Measurements from ENCODE around the gene GLIS2.

GLIS2 gene

DNA sequence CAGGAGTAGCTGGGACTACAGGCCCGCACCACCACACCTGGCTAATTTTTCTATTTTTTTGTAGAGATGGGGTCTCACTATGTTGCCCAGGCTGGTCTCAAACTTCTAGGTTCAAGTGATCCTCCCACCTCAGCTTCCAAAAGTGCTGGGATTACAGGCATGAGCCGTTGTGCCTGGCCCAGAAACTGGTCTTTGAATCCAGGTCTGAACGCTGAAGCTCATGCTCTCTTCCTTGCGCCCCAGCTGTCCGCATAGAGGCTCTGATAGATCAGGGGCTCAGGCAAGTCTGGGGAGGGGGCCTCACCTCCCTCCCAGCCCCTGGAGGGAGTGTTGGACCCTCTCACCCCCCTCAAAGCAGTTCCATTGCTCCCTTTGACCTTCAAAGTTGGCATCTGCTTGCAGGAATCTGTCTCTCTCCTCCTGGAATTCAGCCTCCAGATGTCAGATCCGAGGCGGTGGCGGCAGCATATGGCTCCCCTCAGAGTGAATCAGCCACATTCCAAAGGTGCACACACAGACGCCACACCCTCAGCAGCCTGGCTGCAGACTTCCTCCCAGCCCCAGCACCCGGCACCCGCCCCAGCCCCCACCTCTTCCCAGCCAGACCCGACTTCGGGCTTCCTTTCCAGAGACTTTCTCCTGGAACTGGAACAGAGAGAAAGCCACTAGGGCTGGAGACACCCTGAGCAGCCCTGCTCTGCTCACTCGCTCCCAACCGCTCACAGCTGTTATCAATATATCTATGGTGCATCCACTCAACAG, 16.9 kb upstream of the GLIS2 start:
- DNase-seq = no peak

DNA sequence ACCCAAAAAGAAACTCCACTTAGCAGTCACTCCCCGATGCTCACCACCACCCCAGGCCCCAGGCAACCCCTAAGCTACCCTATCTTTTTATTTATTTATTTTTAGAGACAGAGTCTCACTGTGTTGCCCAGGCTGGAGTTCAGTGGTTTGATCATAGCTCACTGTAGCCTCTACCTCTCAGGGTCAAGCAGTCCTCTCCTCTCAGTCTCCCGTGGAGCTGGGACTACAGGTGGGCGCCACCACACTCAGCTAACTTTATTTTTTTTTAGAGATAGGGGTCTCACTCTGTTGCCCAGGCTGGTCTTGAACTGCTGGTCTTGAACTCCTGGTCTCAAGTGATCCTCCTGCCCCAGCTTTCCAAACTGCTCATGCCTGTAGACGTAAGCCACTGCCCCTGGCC, 14.7 kb upstream of the GLIS2 start:
- no peak for DNase-seq

DNA sequence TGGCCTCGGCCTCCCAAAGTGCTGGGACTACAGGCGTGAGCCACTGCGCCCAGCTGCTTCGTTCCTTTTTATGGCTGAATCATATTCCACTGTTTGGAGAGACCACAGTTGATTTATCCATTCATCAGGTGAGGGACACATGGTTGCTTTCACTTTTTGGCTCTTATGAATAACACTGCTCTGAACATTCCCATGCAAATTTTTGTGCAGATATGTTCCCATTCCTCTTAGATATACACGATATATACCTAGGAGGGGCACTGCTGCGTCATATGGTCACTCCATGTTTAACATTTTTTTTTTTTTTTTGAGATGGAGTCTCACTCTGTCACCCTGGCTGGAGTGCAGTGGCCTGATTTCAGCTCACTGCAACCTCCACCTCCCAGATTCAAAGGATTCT, 13.9 kb upstream of the GLIS2 start:
- DNase-seq = no peak

DNA sequence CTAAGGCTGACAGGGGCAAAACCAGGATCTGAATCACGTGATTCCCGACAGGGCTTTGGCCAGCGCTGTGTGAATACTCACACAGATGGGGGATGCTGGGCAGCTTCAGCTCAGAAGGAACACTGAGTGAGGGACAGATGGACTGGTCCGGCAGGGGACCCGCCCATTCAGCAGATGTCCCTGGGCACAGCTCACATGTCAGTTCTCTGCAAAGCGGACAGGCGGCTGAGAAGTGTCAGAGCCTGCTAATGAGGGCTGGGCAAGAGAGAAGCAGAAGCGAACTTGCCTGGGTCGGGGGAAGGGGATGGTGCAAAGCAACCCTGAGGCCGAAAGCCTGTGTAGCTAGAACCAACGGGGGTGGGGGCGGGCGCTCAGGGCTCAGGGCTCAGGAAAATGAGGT, 11.9 kb upstream of the GLIS2 start:
- no peak for DNase-seq

DNA sequence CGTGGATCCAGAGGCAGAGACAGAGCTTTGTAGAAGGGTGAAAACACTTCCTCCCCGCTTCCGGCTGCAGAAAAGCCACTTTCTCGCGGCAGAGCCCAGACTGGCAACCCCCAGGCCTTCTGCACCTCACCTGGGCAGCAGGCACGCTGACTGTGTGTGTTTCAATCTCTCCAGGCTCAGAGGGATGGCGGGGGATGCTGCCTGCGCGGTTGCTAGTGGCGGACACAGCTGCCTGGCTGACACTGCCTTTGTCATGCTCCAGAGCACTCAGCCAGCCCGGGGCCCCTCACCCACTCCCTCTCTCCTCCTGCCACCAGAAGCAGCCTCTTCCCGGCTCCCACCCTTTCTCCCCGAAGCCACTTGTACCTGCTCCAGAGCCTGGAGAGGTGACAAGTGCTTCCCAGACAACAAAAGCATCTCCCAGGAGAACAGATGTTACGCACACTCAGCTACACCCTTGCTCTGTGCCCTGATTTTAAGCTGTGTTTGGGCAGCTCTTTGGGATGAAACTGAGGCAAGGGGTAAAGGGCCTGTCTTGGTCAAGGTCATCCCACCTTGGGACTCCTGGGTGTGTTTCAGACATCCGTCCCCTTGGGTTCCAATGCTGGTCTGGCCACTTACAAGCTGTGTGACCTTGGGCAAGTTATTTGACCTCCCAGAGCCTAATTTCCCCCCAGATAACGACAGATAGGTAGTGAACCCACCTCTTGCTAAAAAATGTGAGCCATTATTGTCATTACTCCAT, 9.2 kb upstream of the GLIS2 start:
- peak; percentile 29 for DNase-seq

DNA sequence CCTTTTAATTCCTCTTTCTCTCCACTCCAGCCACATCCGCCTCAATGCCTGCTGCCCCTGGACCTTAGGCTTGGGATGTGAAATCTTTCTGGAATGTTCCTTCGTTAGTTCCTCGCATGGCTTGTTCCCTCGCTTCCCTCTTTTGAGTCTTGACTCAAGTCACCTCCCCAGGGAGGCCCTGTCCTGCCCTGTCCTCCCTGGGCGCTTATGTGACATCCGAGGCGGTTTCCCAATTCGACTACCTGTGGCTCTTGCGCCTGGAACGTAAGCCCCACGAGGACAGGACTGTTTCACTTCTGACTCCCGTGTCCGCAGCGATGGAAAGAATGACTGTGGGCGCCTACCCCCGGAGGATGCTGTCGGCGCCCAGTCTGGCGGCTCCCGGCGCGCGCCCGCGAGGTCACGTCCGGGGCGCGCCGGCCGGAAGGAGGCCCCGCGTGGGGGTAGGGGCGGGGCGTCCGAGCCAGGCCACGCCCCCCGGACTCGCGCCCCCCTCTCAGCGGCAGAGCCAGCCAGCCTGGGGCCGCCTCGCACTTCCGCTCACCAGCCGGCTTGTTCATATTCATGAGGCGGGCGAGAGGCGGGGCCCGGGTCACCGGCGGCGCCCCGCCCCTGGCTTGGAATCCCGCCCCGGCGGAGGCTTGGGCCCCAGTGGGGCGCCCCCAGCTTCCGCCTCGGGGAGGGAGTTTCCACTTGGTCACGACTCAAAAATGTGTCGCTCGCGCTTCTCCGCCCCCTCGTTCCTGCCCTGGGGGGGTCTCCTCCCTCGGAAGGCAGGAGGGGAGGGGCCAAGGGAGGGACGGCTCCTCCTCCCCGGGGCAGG, 8.4 kb upstream of the GLIS2 start:
- DNase-seq = peak; percentile 96

DNA sequence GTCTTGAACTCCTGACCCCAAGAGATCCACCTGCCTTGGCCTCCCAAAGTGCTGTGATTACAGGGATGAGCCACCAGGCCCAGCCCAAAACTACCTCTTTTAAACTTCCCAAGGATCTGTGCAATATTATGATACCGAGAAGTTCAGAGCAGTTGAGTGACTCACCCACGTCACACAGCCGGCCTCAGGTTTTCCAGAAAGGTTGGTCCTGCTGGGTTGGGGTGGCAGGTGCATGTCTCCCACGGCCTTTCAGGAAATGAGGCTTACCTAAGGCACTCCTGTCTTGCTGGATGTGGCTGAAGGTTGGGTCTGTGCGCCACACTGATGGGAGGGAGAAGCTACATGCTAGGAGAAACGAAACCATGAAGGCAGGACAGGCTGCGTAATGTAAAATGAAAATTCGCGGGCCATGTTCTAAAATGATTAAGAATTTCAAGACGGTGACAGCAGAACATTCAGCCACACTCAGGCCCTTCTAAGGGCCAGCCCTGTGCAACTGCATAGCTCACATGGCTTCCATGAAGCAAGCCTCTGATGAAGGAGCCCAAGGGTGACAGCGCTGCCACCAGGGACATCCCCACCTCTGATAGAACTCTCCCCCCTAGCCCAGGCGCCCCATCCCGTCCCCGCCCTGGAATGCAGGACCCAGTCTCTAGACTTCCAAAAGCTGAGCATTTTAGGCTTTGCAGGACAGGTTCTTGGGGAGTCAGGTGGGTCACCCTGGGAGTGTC, 6.6 kb upstream of the GLIS2 start:
- no peak for DNase-seq

DNA sequence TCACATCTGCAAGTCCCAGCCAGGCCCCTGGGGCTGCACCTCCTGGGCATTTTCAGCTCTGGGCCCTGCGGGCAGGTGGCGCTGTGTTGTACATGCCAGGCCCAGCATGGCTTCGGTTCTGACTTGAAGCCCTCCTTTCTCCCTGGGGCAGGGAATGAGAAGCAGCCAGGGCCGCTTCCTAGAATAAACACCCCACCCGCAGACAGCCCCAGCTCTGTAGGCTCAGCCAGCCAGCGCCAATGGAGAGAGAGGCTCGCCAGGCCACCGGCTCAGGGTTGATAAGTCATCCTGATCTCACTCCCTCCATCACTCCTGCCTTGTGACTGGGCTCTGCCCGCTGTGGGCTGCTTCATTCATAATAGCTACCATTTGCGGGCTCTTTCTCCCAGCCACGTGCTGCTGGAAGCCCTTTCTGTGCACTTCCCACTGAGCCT, 6.0 kb upstream of the GLIS2 start:
- peak; percentile 57 for DNase-seq

DNA sequence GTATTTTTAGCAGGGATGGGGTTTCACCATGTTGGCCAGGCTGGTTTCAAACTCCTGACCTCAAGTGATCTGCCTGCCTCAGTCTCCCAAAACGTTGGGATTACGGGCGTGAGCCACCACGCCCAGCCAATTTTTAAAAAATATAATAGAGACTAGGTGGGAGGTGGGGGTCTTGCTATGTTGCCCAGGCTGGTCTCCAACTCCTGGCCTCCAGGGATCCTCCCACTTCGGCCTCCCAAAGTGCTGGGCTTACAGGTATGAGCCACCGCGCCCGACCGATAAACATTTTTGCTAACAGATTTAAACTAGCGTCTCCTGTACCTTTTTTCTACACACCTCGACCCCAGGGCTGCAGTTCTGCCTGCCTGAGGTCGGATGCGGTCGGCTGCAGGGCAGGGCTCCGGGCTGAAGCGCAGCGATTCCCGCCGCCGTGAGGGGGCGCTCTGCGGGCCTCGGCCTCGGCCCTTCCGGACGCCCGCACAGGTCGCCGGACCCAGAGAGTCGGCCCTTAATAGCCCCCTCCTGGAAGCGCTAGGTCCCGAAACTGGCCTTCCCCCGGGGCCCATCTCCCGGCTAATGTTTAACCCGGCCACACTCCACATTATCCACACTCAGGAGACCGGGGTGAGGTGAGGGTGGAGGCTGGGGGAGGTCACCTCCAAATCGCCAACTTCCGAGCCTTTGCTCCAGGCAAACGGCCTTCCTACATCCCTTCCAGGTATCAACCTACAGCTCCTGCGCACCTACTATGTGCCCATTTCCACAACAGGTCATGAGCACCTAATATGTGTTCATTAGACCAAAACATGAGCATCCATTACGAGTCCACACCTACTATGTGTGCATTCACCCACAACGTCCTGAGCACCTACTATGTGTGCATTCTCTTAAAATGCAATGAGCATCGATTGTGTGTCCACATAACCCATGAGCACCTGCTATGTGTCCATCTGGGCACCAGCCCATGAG, 2.0 kb upstream of the GLIS2 start:
- DNase-seq = no peak

DNA sequence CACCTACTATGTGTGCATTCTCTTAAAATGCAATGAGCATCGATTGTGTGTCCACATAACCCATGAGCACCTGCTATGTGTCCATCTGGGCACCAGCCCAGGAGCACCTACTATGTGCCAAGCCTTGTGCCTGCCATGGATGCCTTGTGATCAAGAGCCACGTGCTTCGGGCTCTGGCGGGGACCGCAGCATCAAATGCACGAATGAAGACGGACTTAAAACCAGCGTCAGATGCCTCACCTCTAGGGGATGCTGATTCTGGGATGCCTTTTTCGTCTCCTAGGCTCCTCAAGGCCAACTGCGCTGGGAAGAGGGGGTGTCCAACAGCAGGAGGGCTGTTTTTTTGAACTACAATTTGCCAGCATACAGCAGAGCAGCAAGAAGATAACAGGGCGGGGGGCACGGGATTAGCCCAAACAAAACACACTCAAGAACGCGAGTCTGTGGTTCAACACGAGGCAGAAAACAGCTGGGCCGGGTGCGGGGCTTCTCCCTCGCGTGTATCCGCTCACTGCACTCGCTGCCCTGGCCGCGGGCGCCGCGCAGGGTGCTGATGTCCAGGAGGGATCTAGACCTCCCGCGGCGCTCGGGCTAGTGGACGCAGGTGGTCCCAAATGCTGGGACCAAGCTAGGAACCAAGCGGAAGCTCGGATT, 1.2 kb upstream of the GLIS2 start:
- no peak for DNase-seq

DNA sequence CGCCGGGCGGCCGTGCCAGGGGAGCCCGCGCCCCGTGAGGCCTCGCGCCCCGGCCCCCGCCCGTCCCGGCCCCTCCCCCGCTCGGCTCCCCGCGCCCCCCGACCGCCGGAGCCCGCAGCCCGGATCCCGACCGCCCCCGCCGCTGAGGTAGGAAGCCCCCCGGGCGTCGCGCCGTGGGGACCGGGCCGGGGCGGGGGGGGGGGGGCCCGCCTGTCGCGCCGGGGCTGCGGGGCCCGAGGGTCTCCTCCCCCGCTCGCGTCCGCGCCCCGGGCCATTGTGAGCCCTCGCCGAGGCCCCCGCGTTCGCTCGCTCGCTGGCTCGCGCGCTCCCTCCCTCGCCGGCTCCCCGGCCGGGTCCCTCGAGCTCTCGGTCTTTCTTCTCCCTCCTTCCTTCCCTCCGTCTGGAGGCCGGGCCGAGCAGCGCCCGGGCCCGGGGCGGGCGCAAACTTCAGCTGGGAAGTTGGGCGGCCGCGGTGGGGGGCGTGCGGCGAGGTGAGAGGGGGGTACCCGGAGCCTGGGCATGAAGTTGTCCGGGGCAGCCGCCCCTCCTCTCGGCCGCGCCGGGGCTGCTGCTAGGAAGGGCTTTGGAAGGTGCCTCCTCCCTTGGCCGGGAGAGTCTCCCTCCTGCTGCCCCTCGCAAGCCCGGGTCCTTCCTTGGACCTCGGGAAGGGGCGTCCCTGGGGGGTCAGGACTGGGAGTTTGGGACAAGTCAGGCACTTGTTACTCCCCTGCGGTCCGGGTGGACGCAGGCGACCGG, 419 bp downstream of the GLIS2 start:
- DNase-seq = no peak

DNA sequence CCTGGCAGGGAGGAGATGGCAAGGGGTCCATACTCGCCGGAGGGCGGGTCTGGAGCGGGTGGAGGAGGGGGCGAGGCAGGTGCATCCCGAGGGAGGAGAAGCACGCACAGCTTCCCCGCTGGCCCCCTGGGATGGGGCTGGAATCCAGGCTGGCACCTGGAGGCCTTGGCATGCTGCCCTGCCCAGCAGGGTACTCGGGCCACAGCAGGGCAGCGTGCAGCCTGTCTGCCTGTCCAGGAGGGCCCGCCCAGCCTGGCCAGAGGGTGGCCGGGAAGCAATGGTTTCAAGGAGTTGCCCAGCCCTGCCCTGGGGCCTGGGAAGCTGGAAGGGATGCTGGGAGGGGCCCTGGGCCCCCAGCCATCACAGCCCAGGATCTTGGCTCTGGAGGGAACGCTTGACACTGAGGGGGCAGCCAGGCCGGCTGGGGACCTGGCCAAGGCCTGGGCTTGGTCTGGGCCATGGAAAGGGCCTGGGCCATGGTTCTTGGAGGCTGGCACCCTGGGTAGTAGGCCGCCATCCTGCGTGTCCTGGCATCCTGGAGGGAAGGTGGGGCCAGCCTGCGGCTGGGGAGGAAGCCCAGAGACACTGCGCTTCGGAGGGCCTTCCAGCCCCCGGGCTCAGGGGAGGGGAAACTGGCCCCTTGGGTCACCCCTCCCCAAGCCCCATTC, 1.1 kb downstream of the GLIS2 start:
- peak; percentile 41 for DNase-seq

DNA sequence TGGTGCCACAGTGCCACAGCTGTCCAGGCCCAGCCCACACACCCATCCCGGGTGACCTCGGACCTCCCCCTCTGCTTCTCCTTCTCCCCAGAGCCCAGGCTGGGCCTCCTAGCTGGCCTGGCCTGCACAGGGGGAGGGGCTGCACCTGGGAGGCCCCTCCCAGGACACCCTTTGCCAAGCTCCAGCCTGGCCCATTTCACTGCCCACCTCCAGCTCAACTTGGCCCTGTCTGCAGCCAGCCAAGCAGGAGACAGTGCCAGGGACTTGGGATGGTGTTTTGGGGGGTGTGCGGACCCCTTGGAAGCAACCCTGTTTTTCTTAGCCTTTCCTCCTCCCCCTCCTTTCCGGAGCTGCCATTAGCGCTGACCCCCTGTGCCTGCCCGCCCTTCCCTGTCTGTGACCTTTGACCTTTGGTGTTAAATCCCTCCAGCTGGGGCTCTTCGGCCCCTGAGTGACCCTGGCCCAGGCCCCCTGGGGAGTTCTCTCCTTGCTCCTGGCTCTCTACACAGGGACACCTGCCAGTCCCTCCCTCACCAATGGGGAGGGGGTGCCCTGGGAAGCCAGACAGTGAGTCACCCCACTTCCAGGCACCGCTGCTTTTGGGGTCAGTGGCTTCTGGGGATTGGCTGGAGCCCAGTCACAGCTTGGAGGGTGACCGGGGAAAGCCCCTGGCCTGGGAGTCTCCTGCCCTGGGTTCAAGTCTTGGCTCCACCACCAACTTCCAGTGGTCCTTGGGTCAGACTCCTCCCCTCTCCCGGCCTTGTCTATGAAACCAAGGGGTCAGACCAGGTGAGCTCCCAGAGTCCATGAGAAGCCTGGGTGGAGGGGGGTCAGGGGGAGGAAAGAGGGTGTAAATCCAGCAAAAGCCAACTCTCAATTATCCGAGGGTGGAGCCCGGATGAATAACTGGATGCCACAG, 1.9 kb downstream of the GLIS2 start:
- no peak for DNase-seq

DNA sequence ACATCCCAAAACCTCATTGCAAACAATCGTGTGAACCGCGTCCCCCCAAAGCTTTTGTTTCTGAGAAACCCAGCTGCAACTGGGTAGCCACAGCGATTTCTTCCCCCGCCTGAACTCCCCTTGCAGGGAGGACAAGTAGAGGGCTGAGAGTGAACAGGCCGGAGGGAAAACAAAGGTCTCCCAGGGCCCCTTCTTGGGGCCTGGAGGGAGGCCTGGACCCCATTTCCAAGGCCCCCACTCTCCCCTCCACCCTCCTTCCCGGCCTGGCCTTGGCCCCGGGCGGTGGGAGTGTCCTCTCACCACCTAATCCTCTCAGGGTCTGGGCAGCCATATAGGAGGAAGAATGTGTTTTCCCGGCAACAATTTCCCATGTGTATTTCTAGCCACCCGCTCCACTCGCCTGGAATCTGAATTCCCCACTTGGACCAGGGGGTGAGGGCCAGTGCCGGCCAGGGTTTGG, 2.6 kb downstream of the GLIS2 start:
- DNase-seq = no peak

DNA sequence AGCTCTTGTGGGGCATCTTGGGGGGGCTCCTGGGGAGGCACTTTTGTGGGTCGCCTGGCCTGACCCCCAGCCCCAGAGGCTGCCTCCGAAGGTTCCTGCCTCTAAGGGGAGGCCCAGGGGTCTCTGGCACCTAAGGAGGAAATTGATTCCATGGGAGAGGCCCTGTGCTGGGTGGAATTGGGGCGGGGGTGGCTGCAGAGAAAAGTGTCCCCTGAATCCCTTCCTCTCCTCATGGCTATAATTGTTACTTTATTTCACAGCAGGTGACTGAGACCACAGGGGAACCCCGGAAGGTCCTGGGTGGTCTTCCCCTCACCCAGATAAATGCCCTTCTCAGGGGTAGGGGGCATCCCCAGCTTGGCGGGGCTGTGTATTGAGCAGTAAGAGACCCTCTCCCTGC, 3.1 kb downstream of the GLIS2 start:
- DNase-seq = no peak

DNA sequence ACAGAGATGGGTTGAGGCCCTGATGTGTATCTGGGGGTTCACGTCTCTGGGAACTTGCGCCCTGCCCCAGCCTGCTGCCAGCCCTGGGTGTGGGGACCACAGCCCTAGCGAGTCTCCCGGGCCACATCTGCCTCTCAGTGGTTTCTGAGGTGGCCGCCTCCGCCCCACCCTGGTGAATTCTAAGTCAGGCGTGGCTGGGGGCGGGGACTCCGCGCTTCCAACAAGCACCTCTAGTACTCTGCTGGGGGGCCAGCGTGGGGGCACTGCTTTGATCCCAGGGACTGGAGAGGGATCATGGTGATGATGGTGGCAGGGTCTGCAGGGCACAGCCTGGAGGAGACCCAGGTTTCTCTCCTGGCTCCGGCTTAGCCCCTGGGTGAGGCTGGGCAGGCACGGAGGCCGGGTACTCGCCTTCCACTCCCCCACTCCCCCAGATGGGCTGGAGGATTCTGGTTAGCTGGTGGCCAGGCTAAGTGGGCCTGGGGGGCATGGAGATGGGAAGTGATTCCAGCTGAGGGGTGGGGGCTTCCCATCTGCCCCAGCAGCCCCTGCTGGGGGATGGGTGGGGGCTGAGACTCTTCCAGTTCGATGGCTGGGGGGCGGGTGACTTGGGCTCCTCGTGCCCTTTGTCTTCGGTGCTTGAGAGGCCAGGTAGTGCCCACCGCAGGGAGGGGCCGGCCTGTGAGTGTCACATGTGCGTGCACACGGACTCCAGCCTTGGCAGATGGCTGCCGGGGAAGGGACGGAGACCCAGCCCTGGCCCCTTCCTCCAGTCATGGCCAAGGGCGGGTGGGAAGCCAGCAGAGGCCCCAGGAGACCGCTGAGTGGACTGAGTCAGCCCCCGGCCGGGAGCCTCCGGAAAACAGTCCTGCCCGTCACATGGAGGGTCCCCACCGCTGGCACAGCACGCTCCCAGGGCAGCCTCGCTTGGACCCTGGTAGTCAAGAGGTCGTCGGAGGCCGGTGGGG, 3.9 kb downstream of the GLIS2 start:
- DNase-seq = no peak

DNA sequence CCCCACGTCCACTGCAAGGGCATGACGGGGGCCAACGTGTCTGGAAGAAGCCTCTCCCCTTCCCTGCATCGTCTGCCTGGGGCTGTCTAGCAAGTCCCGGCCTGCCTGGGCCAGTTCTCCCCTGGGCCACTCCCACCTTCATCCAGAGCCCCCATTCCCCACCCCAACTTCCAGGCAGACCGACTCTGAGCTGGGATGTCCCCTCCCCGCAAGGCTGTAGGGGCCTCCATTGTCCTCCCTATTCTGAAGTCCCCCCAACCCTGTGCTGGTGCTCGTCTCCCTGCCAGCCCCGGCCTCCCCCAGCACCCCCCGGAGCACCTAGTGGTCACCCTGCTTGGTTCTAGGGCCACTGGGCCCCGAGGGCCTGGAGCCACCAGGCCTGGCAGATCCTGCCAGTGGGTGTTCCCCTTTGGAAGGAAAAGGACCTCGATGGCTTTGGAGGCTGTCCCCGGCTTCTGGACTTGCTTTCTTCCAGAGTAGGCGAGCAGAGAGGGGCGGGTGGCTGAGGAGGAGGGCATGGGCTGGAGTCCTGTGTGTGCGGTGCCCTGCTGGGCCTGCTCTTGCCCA, 4.8 kb downstream of the GLIS2 start:
- DNase-seq = no peak
